NOMO-1 treated with DMSO at 0.1 percent for 48 hours (cell line): ENCODE measurements around the gene ZNF536.

Experiments
- DNase-seq: peaks from one replicate; lab custom pipeline; 2025; ENCODE audit not compliant: unreplicated experiment; lab: John Stamatoyannopoulos, UW

The ZNF536 gene

GRCh38 chr19:30555075-30555790 lies 183.0 kb downstream of the ZNF536 start:
- peak; percentile 70 for DNase-seq

GRCh38 chr19:30555791-30556110 lies 183.6 kb downstream of the ZNF536 start:
- DNase-seq: no peak

DNA sequence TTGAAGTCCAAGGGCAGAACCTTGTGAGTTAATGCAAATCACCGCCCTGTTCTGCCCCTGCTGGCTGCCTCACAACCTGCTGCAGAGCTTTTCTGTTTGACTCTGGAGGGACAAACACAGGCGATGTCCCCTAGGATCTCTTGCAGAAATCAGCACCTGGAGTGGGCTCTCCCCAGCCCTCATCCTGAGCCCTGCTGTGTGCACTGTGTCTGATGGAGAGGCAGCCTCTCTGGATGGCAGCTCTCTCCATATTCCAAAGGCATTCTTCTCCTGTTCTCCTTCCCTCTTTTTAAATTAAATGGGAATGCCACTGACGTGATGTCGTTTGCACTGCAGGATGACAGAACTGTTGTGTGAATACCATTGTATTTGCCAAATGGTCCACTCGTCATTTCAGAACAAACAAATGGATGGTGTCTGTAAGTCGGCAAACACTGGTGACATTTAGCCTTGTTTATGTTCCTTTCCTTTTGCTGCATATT lies 184.1 kb downstream of the ZNF536 start:
- no peak for DNase-seq

- DNase-seq: peak; percentile 2
These were observed 185.0 kb downstream of the ZNF536 start for GRCh38 chr19:30557212-30557611.

- DNase-seq: no peak
These were observed 185.9 kb downstream of the ZNF536 start for GRCh38 chr19:30557927-30558557.

DNA sequence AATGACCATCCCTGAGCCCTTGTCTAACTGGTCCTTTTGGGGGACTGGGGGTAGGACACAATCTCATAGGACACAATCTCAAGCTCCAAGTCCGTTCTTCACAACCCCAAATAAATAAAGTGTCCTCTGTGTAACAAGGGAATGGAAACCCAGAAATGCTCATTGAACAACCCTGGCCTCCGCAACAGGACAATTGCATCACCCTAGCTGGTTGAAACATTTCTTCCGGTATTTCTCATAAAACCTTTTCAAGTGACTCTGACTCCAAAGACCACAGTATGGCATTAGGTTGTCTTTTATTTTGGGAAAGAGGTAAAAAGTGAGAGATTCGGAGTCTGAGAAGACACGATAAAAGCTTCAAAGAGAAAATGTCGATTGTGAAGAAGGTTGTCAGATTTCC lies 186.6 kb downstream of the ZNF536 start:
- DNase-seq: peak; percentile 84

- no peak for DNase-seq
These were observed 187.3 kb downstream of the ZNF536 start for GRCh38 chr19:30559446-30559845.

DNA sequence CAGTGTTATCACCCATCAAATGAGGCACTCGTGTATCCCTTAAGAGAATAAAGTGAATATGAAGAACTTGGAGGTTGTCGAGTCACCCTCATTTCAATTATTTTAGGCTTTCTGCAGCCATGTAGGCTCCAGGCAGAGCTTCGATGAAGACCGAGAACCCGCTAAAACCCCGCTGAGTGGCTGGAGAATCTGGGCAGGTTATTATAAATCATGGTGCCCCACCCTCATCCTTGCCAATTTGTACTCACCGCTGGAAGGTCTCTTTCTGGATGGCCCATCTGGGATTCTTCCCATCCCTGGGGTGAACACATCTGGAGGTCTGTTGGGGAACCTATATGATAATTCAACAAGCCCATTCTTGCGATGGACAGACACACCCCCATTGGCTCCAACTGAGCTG lies 190.8 kb downstream of the ZNF536 start:
- no peak for DNase-seq

GRCh38 chr19:30563691-30564090 lies 191.5 kb downstream of the ZNF536 start:
- no peak for DNase-seq

DNA sequence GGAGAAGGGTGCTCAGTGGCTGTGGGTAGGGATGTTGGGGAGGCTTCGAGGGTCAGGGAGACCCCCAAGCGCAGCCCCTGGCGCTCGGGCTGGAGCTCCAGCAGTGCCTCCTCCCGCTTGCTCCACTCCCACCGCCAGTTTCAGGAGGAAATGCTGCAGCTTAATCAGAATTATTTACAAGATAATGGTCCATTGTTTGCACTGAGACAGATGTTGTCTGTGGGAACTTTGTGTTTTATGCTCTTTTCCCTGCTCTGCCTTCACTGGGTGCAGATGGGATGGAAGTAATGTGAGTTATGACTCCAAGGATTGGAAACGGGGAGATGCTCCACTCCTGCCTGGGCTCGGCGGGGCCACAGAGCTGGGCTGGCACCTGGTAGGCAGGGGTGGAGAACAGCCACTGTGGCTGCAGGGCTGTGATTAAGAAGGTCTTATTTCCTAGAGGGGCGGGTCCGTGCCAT lies 192.4 kb downstream of the ZNF536 start:
- no peak for DNase-seq

GRCh38 chr19:30565636-30566035 lies 193.5 kb downstream of the ZNF536 start:
- no peak for DNase-seq

GRCh38 chr19:30566681-30567420 lies 194.7 kb downstream of the ZNF536 start:
- DNase-seq: no peak

DNA sequence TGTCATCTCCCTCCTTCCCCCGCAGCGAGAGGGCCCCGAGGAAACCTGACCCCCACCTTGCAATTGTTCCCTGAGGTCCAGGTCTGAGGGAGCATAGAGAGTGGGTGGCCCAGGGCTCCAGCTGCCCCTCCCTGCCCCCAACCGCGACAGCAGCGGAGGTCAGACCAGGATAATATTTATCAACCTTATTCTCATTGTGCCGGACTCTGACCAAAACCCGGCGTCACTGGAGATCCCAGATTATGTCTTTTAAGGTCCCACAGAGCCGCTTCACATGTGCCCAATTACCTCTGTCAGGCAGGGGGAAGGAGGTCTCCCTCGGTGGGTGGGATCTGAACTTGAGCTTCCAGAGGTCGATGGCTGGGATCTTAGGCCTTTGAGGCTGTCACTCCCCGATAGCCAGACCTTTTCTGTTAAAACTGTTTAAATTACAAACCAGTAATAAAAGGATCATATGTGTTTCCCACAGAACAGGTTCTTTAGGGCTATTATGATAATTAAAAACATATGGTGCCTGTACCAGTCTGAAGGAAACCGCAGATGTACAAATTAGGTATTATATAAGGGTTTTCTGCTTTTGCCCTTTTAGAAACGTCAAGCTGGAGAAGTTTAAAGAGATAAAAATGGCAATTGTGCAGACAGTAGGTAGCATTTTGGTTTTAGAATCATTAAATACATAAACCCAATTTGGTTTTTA lies 195.5 kb downstream of the ZNF536 start:
- DNase-seq: no peak

DNA sequence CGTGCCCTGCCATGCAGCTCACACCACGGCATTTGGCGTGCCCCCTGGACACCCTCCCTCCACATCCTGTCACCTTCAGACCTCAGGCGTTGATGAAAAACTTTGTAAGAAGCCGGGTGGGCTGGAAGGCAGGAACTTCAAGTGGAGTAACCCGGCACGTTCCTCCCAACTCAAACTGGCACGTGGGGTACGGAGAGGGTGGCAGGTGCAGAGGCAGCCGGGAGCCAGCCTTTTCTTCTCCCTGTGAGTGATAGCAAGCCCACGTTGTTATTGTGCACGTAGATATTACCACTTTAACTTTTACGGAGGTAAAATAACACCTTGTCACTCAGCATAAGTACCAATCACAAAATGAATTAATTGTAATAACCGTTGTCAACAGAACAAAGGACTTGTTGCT lies 198.0 kb downstream of the ZNF536 start:
- no peak for DNase-seq

DNA sequence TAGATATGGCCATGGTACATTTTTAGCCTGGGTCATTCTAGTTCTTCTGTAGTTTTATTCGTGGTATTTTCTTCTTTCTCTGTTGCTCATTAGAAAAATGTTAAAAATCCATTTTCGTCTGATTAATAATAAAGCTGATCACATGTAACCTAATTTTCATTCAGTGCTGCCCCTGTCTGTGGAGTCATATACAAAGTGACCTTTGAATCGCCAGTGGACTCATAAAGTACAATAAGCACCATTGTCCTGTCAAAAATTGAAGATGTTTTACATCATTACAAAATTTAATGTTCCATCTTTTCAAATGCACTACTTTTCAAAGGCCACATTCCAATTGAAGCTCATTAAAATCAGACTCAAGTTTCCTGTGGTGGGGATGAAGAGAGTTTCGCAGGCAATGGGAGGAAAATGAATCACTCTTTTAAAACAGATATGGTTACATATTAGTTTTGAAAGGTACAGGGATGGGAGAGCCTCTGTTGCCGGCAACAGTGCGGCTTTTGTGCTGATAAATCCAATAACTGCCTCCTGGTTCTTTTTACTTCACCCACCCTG lies 205.4 kb downstream of the ZNF536 start:
- no peak for DNase-seq

DNA sequence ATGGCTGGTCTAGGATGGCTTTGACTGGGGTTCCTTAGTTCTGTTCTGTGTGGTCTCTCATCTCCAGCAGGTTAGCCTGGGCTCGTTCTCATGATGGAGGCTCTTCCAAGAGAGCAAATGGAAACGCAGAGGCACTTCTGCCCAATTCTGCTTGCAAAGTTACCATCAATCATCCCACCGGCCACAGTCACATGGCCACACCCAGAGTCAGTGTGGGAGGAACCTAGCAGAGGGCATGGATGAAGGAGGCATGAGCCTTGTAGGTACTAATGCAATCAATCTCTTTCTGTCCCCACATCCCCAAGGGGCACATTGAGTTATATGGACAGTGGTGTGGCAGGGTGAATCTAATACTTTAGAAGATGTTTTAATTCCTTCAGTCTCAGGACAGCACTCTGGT lies 207.2 kb downstream of the ZNF536 start:
- no peak for DNase-seq

DNA sequence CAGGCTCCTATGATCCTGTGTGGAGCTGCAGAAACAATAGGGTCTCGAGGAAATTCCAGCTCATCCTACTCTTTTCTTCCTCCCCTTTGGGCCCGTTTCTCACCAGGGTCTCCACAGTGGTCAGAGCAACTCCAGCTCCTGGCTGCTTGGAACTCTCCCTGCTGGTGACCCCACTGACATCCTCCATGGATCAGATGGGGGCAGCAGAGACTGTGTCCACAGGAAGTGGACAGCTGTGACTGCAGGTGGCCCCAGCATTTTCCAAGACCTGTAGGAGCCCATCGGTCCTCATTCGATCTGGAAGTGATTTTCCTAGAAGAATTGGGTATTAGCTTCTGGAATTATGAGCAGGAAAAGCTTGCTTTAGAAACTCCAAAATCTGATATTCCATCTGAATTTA lies 208.5 kb downstream of the ZNF536 start:
- no peak for DNase-seq

DNA sequence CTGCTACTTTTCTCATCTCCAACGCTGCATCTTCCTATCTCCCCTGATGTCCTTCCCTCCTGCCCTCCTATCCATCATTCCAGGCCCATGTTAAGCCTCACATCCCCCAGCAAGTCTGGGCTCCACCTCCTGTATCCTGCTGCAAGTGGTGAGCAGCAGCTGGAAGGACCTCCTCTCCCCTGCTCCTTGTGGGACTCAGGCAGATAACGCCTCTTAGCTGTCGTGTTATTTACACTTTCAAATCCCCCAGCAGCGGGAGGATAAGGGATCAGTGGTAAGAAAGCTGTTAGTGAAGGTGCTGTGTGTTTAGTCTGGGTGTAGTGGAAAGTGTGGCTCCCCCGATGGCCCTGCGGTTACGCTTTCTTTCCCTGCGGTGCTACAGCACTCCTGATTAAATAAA lies 211.9 kb downstream of the ZNF536 start:
- no peak for DNase-seq

DNA sequence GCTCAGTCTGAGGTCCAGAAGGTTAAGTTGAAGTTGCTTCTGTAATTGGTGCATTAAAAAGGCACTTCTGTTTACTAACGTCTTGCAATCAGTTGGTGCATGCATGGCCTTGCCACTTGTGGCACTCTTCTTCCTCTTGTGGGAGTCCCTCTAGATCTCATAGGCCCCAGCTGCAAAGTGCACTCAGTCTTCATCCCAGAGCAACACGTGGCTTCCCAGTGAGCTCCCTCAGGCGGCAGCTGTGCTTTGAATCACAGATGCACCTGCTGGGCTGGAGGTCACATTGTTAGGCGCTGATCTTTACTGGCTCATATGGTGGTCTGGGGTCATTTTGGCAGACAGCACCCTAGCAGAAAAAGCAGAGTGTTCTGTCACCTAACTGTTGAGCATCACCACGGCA lies 215.7 kb downstream of the ZNF536 start:
- no peak for DNase-seq

DNA sequence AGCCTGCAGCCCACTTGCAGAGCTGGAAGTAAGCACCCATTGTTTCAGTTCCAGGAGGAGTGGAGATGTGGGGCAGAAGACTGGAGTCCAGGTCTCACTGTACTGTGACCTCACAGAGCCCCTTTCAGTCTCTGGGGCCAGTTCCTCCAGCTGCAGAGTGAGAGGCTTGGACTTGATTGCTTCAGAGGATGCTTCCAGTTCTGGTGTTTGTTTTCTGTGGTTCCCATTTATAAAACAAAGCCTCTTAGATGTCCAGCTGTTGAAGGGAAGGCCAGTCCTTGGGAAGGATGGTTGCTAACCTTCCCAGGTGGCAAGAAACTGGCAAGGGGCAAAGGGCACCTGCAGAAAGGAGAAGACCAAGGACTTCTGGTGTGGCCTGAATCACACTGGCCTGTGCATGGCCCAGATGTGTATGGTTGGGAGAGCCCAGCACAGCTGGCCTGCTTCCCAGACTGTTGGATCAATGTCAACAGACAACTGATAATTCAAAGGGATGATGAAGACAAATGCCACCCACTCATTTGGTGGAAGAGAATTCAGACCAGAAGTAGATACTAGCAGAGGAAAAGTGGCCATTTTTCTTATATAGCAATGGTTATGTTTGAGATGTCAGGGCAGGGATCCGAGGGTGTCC lies 218.5 kb downstream of the ZNF536 start:
- no peak for DNase-seq

- DNase-seq: no peak
These were observed 221.2 kb downstream of the ZNF536 start for GRCh38 chr19:30593356-30593755.
